ENCODE data around the gene TRAK1.
"Not testable (repeated sequence)": the region's sequence is repeated elsewhere in the genome, so short reads cannot be mapped to it uniquely, and the experiment has no call there.

TRAK1 gene, protein sequence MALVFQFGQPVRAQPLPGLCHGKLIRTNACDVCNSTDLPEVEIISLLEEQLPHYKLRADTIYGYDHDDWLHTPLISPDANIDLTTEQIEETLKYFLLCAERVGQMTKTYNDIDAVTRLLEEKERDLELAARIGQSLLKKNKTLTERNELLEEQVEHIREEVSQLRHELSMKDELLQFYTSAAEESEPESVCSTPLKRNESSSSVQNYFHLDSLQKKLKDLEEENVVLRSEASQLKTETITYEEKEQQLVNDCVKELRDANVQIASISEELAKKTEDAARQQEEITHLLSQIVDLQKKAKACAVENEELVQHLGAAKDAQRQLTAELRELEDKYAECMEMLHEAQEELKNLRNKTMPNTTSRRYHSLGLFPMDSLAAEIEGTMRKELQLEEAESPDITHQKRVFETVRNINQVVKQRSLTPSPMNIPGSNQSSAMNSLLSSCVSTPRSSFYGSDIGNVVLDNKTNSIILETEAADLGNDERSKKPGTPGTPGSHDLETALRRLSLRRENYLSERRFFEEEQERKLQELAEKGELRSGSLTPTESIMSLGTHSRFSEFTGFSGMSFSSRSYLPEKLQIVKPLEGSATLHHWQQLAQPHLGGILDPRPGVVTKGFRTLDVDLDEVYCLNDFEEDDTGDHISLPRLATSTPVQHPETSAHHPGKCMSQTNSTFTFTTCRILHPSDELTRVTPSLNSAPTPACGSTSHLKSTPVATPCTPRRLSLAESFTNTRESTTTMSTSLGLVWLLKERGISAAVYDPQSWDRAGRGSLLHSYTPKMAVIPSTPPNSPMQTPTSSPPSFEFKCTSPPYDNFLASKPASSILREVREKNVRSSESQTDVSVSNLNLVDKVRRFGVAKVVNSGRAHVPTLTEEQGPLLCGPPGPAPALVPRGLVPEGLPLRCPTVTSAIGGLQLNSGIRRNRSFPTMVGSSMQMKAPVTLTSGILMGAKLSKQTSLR

DNA sequence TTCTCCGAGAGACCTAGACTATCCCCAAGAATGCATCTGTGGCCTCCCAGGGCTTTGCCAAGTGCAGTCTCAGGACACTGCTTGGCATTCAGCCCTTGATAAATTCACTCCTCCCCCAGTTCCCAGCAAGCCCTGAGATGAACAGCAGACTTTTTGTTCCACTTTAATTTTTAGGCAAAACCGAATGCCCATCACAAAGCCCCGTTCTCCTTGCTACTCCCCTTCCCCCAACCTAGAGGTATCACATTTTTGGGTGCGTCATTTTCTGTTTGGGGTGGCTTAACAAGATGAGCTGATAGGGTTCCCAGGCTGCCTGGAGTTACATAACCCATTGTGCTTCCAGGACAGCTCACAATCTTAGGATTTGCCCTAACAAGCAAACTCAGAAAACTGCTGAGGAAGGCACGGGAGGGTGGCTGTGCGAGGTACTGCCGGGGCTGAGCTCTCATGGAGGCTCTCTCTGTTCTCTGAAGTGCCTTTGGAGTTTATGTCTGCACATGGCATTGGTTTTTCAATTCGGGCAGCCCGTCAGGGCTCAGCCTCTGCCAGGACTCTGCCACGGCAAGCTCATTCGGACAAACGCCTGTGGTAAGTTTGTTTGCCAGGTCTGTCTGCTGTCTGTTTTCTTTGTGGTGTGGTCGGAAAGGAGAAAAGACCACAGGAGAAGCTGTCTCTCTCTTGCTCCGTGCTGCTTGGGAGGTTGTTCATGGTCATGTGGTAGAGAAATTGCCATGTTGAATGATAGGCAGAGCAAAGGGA is at the start of gene TRAK1:
Gene TRAK1 (plus strand): TSS at position 385 of the 759 bp plus-strand sequence. CDS start 113 bp downstream, at position 498.
- no peak for DNase-seq

DNA sequence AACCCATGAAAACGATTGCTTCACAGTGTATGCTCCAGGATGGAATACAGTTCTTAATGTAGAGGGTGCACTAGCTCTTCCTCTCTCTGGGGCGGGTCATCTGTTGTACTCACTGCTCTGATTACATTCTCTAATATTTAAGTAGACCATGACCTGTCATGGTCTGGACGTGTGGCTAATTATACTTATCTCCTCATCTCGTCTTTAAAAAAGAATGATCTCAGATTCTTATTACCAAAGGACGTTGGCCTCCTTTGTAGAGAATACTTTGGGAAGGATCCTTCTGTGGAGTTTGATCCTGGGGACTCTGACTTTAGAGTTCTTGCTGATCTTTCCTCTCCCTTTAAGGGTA is 48.4 kb upstream of the TRAK1 start:
- DNase-seq, result no peak

DNA sequence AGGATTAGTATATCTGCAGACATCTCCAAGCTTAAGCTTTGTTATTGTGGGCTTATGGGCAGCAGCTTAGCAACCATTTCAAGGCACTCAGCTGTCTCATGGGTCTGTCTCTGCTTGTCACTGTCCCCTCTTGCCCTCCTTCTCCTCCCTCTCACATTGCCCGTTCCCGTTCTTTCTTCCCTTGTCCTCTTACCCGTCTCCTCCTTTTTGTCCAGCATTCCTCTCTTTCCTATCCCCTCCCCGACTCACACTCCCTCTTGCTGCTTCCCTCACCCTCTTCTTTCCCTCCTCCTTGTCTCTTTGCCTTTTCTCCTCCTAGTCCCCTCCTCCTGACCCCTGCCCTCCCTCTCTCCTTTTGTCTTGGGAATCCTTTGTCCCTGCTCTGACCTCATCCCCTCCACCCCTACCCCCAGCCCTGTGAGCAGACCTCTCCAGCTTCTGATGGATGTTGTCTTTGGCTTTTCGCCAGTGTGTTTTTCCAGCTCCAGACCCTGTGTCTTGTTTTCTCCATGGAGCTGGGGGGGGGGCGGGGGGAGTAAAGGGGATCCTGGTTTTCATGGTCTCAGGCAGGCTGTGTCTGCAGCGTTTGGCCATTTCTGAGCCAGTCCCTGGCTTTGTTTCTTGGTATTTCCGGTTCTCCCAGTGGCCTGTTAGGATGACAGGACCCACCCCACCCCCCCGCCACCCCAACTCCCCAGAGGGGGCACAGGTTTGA is 47.9 kb upstream of the TRAK1 start:
- DNase-seq, result no peak

DNA sequence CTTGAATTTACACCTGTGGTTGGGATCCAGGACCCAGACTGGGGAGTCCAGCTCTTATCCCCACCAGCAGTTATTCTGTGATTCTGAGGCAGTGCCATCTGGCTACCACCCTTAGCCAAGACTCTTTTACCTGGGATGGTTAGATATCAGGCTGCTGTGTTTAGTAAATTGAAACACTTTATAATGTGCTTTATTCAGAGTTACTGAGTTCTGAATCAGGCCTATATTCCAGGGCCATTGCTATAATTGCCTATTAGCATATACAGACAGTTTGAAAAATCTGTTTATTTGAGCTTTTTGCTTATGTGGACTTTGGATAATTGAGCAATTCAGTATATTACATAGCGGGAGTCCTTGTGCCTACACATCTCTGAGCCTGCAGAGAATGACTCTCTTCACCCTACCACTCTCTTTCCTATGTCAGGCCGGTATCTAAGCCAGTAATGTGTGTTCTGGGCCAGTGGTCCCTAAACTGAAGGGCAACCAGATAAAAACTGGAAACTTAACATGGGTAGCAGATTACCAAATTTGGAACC is 45.4 kb upstream of the TRAK1 start:
- DNase-seq, result no peak

DNA sequence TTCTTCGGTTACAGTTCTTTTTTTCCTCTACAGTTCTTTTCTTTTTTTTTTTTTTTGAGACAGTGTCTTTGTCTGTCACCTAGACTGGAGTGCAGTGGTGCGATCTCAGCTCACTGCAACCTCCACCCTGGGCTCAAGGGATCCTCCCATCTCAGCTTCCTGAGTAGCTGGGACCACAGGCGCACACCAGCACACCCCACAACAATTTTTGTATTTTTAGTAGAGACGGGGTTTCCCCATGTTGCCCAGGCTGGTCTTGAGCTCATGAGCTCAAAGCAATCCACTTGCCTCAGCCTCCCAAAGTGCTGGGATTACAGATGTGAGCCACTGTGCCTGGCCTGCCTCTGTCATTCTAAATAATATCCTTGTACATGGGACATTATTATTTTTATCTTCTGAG is 42.6 kb upstream of the TRAK1 start:
- not testable (repeated sequence) for DNase-seq

DNA sequence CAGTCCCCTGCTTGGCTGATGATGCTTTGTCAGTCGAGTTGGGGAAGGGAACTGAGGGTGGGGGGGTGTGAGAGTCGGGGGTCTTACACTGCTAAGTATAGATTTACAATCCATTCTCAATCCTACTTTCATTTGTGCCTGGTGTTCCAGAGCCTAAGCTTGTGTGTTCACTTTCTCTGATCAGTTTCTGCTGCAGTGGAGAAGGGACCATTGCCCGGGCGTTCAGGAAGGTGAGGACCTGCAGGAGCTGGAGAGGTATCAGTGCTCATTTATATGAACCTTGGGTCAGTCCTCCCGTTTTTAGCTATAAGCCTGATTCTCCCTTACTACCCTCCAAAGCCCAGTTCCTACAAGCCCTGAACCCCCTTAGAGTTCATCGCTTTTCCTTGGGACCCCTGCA is 41.0 kb upstream of the TRAK1 start:
- DNase-seq, result no peak

DNA sequence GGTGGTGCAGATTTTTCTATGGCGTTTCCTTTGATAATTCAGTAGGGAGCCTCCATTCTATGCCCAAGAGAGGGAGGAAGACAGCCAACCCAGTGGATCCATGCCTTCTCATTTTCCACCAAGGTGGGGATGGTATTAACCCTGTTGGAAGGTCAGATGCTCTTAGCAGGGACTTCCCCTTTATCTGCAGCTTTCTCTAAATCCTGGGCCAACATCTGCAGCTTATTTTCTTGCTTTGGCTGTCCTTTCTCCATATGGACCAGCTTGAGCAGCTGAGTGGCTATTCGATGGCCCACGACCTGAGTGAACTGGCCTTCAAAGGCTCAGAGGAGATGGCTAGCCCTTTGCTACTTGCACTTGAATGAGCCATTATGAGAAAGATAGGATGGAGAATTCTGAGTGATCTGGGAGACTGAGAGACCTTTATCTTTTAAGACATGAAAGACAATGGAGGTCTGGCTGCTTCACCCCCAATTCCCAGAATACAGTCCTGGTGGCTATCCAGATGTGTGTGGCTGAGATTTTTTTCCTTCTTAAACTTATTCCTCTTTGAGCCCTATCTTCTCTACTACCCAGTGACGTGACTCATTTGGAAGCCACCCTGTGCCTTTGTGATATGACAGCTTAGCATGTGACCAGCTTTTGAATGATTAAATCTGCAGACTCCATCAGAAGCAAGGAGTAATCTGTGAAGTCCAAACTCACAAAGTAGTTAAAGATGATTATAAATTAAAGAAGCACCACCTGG is 39.6 kb upstream of the TRAK1 start:
- DNase-seq, result no peak

DNA sequence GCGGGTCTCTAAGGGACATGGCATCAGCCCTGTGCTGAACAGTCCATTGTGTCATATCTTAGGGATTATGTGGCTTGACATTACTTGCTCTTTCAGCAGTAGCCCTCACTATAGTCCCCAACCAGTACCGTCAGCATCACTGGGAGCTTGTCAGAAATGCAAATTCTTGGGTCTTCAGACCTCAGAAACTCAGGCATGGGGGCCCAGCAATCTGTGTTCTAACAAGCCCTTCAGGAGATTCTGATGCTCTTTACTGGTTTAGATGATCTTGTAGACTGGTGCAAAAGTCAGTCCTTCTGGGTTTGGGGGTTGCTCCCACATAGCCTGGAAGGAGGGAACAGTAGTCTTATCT is 39.0 kb upstream of the TRAK1 start:
- DNase-seq, result no peak

DNA sequence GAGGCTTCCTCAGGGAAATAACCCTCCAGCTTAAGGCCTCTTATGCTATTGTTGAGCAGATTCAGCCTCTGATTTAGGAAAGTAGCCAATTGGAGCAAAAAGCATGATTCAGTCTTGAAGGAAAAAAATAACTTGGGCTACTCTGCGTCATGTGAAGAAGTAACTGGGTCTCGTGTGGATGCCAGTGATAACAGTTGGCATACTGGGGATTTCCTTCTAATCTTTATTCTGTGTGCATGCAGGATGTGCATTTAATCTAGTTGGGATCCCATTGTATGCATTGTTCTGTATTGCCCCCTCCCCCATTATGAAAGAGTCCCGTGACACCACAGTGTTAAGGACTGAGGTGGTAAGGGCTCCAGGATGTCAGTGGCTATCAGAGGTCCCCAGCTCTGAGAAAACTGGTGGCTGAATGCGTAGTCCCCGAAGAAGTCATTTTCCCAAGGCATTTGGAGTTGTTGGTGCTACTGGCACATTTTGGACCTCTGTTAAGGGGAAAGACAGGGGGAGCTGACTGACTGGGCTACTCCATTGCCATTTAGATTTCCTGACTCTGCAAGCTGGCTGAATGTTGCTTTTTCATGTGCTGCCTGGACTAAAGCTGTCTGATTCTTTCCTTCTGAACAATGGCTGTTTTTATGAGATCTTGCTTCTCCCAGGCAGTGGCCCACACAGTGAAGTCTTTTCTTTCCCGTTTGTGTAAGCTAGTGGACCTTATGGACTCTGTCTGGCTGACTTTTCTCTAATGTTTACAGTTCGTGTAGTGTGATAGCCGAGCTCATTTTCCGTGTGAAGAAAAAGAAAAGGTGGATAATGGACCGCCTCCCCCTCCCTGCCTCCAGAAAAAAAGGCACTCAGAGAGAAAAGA is 38.4 kb upstream of the TRAK1 start:
- no peak for DNase-seq

DNA sequence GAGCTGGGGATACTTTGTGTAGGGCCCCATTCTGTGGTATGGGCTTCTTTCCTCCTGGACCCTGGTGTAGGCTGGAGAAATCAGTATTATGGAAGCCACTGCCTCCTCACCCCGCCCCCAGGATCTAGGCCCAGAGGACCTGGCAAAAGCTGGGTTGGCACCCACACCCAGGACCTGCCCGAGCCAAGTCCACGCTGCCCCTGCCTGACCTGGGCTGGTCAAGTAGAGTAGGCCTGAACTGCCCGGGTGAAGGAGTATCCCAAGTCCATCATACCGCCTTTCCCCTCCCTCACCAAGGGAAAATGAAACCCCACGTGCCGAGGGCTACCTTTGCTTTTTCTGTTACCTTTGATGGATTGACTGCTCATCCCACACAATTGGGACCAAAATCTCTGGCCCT is 37.7 kb upstream of the TRAK1 start:
- no peak for DNase-seq

DNA sequence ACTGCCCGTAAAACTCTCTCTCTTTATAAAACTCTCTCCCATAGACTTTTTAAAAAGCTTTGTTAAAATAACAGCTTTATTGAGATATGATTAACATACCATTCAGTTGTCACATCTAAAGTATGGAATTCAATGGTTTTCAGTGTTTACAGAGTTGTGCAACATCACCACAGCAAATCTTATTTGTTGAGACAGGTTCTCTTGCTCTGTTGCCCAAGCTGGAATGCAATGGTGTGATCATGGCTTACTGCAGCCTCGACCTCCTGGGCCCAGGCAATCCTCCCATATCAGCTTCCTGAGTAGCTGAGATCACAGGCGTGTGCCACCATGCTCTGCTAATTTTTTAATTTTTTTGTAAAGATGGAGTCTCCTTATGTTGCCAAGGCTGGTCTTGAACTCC is 35.9 kb upstream of the TRAK1 start:
- no peak for DNase-seq

DNA sequence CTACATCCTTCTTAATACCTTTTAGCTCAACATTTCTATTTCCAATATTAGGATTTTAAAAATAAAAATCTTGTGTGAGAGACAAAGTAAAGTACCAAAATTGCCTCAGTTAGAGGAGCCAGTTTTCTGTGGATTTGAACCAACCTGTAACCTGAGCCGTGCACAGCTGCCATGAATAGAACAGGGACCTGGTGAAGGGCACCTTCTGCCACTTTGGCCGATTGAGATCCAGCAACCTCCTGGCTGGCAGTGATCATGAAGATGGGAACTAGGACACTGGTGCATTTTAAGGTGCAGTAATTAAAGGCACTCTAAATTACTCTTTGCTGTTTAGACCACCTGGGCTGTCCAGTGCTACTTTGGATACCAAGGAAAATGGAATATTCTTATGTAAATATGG is 34.3 kb upstream of the TRAK1 start:
- DNase-seq, result no peak

DNA sequence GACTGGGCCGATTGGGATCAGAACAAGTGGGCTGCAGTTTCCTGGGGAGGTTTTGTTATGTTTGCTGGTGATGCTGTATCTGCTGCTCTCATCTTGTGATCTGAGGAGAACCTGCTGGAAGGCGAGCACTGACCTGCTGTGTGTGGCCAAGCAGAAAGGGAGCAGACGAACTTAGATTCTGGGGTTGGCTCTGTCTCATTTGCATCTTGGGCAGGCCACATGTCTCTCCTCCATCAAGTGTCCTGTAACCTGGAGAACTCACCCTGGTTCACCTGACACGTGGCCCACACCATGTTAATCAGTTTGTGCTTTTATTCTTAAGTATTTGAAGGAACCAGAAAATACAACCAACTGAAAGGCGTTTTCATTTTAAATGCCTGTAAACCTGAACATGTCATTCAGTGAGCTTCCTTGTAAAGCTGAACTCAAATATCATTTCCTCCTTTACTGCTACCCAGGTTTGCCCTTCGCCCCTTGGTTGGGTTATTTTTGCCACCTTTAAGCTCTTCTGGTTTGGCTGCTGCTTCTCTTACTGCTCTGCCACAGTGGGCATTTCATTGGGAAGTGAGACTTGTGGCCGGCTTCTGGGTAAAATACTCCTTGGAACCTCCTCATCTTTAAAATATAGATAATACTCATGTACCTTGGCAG is 33.5 kb upstream of the TRAK1 start:
- DNase-seq, result no peak

DNA sequence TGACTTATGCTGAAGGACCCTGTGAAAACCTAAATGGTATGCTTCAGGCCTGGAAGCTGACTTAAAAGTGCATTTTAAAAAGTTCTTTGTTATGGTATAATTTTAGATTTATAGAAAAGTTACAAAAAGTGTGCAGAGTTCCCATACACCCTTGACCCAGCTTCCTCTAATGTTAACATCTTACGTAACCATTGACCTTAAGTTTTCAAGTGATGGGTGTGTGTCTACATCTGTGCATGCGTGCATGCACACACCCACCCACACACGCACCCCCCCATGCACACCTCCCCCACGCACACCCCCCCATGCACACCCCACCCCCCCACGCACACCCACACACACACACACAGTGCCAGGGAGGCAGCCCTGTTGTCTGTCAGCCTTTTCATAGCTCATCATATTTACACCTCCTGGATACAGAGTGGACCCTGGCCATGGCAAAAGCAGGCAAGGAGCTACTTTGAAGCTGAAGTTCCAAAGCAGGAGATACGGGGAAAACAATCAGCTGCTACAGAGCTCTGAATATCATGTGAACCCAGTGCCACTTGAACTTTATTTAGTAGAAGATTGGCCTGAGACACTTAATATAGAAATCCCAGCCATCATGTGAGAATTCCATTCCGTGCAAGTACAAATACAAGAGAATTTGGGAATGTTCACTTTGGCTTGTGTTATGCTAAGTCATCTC is 30.0 kb upstream of the TRAK1 start:
- DNase-seq, result no peak

DNA sequence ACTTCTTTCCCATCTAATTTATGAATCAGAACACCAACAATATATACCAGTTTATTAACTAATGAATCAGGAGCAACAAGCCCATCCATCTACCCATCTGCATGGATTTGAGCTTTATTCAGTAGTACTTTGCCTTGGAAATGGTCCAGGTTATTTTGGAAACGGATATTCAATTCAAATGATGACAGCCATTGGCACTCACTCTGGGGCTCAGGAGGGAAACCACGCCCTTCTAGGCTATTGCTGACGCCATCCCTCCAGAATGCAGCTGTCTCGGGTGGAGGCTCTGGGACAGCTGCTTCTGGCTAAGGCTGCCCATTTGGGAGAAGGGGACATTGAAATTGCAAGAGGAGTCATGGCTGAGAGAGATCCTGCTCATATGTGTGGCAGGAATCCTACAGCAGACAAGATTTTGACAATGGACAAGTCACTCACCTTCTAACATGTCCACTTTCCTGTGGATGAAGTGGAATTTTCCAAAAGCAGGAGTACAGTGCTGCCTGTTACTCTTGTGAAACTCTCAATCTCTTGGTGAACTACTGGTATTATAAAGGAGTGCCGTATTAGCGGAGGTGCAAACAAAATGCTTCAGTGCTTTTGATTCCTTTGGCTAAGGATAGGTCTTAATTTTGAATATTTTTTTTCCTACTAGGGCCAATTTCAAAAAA is 29.3 kb upstream of the TRAK1 start:
- no peak for DNase-seq

DNA sequence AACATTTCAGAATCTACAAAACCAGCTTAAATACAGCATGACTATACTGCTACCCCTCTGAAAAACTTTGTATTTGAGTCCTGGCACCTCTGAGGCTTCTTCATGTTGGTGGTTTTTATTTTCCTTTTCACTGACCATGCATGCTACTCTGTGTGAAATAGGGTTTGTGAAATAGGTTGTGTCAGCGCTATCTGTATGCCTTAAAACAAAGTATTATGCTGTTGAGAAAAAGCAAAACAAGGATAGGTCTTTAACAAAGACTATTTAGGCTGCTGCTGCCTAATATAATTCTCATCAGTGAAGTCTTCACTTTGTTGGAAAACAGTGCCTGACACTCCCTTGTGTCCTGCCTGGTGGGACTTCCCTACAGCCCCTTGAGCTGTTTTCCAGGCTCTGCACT is 28.7 kb upstream of the TRAK1 start:
- DNase-seq, result no peak

DNA sequence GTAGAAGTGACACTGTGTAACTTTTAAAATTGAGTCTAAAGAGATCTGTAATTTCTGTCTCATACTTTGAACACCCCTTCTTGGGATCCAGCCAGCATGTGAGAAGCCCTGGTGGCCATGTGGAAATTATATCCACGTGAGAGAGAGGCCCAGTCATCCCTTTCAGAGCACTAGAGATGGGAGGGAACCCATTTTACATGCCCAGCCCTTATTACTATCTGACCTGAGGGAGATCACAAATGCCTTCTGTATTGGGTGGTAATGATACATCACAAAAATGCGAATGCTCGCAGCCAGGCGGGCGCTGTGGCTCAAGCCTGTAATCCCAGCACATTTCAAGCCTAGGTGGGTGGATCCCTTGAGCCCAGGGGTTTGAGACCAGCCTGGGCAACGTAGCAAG is 27.3 kb upstream of the TRAK1 start:
- no peak for DNase-seq

DNA sequence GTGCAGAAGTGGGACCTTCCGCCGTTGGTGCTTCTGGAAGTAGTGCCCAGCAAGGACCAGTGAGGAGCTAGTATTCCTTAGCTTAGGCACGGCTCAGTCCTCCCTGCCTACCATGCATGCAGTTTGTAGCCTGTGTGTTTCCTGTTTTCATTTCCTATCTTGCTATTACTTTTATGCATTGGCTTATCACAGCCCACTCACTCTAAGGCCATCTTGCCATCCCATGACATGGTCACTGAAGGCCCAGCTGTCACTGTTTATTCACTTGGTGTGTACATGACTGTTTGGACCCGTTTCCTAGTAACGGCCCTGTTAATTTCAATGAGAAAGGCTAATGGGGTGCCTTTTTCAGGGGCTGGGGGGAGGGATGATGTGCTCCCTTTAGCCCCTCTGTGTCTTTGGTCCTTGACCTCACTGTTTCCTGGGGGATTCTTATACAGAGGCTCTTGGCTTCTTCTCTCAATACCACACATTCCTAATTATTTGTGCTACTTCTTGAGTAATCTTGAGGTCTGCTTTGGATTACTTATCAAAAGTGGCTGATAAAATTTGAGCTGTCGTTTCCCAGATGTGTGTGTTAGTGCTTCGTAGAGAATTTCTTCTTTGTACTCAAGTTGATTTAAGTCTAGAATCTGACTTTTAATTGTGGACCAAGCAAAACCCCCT is 24.5 kb upstream of the TRAK1 start:
- no peak for DNase-seq
